GM21360 (cell line): ENCODE data around the gene OR56A5.

Experiments used
- ATAC-seq: cut with Tn5 transposase; IDR thresholded peaks from one replicate; pipeline ENCODE4 v1.9.1; 2021; ENCODE audit warnings: mild to moderate bottlenecking, moderate library complexity; ENCODE audit not compliant: unreplicated experiment

Gene OR56A5

GRCh38 chr11:5933116-5933515 lies 35.2 kb downstream of the OR56A5 start:
- ATAC-seq, result no peak

- no peak for ATAC-seq
Measured at GRCh38 chr11:5932671-5933070, 35.6 kb downstream of the OR56A5 start.

GRCh38 chr11:5931061-5931460 lies 37.2 kb downstream of the OR56A5 start:
- ATAC-seq, result no peak

- ATAC-seq, result no peak
Measured at GRCh38 chr11:5930614-5931013, 37.7 kb downstream of the OR56A5 start.

- no peak for ATAC-seq
Measured at GRCh38 chr11:5929571-5930368, 38.5 kb downstream of the OR56A5 start.

- no peak for ATAC-seq
Measured at GRCh38 chr11:5928811-5929210, 39.5 kb downstream of the OR56A5 start.

GRCh38 chr11:5928271-5928670 lies 40.0 kb downstream of the OR56A5 start:
- ATAC-seq, result no peak

- no peak for ATAC-seq
Measured at GRCh38 chr11:5923794-5924193, 44.5 kb downstream of the OR56A5 start.

GRCh38 chr11:5923427-5923776 lies 44.9 kb downstream of the OR56A5 start:
- ATAC-seq, result peak; percentile 58

GRCh38 chr11:5922749-5923426 lies 45.4 kb downstream of the OR56A5 start:
- ATAC-seq, result peak; percentile 90
